Measurements from ENCODE around the gene RDX. TPM values are rescaled to one million over a fixed set of nuclear protein-coding genes. Genes with fewer than 3 reads are reported as not detected.

Gene RDX
- total RNA-seq, 1 donor from 2014 or later: 82.1 TPM

DNA sequence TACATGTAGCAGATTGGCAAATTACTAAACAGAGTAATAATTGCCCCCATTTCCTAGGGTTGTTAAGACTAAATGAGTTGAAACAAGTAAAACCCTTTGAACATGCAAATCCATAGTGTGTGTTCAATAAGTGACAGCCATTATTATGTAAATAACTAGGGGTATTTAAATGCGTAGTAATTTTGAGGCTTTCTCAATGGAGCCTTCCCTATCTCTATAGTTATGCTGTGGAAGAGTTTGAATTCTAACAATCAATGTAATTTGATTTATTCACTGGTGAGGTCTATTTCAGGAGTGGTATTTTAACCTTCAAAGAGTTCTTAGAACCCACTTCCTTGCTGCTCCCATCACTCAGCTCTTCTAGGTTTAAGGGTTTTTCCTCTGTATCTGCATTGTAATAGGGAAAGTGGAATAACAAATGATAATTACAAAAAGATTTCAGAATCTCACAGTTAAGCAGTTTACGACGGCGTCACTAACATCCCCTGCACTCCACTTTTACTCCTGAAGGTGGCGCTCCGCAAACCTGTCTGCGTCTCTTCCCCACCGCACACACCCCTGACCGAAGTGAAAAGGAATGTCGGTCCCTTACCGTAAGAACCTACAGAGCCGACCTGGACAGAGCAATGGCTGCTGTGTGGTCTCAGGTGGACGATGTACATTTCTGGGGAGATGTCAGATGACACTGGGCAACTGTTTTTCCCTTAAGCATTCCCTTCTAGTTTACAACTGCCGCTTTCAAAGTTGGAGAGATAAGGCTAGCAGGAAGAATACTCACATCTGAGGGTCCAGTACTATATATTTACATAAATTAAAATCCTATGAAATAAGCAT is 122.4 kb downstream of the RDX start:
- DNase-seq (ENCODE audit: low read depth in 2 of 2): peak; percentile 75 to 81

DNA sequence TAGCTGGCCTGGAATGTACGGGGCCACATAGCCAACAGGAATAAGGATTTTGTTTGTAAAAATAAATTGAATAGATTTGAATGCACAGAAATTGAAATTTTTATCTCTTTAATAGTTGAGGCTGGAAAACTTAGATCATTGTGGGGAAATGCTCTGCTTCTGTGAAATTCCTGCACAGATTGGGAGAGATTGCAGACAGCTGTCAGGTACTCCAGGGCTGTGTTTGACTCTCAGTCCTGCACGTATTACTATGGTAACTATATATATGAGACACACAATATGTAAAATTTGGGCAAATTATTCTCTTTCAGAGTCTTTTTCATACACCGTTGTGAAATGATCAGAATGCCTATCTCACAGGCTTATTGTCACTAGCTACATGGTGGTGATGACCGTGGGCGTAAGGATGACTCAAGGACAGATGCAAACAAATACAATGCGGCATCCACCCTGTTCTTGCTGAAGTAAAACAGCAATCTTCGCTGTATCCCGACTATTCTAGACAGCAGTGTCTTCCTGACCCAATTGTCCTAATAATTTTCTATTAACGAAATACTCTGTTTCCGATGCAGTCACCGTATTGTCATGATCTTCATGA is 123.8 kb downstream of the RDX start:
- no peak for DNase-seq (ENCODE audit: low read depth in 2 of 2)

DNA sequence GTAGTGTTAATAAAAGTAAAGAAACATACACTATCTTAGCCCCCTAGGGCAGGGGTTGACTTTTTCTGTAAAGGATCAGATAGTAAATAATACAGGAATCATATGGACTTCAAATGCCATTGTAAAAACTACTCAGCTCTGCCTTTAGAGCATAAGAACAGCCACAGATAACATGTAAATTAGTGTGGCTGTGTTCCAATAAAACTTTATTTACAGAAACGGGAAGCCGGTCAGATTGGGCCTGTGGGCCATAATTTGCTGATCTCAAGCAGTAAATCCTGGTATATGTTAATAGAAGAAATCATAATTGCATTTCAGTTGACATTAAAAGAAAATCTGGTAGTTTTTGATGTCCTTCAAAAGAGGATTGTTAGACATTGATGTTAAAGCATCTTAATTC is 126.7 kb downstream of the RDX start:
- DNase-seq (ENCODE audit: low read depth in 2 of 2): no peak

DNA sequence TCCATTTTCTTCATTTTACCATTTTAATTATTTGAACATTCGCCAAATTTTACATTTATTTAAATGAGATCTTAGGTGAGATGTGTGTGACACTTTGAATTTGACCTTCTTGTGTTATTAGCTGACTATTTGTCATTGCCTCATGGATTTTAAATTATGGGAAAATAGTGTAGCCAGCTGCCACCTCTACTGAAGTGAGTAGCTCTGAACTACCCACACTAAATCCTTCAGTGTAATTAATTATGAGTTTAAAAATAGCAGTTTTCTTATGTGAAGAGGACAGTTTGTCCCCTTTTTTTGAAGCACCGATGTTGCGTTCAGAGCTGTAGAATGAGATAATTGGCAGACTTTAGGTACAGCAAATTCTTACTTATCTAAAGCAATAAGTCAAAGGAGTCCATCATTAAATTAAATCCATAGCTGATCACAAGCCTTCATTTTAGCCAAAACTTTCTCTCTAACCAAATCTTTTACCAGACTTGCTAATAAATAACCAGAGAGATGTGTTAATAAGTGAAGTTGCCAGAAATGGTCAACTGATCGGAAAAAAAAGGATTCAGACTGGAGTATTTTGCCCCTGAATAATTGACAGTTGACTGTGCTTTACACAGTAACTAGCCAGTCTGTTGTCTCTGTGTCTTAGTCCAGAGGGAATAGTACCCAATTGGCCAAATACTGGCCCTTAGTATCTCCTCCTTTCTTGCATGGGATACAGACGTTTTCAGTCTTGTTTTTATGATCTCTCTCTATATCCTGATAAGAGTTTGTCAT is 128.2 kb downstream of the RDX start:
- no peak for DNase-seq (ENCODE audit: low read depth in 2 of 2)

DNA sequence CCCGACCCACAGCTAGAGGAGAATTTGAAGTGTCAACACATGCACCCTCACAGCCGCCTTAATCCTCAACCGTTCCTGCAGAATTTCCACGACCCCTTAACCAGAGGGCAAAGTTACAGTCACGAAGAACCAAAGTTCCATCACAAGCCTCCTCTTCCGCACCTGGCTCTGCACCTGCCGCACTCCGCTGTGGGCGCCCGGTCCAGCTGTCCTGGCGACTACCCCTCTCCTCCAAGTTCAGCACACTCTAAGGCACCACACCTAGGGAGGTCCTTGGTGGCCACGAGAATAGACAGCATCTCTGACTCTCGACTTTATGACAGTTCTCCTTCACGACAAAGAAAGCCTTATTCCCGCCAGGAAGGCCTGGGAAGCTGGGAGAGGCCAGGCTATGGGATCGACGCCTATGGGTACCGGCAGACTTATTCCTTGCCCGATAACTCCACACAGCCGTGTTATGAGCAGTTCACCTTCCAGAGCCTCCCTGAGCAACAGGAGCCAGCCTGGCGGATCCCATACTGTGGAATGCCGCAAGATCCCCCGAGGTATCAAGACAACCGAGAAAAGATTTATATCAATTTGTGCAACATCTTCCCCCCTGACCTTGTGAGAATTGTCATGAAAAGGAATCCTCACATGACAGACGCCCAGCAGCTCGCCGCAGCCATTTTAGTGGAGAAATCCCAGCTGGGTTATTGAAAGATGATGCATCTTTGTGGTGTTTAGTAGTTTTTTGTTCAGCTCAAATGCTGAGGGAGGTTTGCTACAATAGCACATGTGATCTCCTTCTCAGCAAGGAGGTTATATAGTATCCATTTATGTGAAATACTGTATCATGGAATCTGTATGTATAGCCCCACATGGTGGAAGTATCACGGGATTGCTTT is 131.1 kb downstream of the RDX start:
- DNase-seq (ENCODE audit: low read depth in 2 of 2): no peak

DNA sequence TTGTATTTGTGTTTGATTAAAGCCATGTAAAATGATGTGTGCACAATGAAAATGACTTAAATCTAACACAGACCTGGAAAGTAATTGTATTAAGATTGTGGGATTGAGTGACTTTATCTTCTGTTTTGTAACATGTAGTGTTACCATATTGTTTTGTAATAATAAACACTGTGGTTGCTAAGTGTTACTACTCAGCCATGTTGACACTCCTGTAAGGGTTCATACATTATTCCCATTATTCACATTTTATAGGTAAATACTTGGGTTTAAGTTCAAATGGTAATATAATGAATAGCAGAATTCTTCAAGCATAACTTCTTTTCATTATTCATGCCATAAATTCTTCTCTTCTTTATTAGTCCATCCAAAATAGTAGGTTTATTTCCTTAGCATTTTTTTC is 134.2 kb downstream of the RDX start:
- no peak for DNase-seq (ENCODE audit: low read depth in 2 of 2)

DNA sequence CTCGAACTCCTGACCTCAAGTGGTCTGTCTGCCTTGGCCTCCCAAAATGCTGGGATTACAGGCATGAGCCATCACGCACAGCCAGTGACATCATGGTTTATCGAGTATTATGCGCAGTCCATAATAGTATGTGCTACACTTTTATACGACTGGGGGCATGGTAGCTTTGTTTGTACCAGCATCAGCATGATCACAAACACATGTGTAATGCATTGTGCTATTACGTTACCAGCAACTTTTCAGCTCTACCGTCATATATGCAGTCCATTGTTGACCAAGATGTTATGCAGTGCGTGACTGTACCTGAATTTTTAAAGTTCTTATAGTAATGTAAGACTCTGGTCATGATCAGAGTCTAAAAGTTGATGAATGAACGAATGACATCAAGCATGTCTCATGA is 135.4 kb downstream of the RDX start:
- DNase-seq (ENCODE audit: low read depth in 2 of 2): no peak

DNA sequence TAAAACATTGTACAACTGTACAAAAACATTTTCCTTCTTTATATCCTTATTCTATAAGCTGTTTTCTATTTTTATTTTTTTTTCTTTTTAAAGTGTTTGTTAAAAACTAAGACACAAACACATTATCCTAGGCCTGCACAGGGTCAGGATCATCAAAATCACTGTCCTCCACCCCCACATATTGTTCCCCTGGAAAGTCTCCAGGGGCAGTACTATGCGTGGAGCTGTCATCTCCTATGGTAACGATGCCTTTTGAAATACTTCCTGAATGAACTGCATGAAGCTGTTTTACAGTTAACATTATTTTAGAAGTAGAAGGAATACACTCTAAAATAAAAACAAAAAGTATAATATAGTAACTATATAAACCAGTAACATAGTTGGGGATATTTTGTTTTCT is 136.0 kb downstream of the RDX start:
- DNase-seq (ENCODE audit: low read depth in 2 of 2): peak in 1 of 2 donors; percentile 22

DNA sequence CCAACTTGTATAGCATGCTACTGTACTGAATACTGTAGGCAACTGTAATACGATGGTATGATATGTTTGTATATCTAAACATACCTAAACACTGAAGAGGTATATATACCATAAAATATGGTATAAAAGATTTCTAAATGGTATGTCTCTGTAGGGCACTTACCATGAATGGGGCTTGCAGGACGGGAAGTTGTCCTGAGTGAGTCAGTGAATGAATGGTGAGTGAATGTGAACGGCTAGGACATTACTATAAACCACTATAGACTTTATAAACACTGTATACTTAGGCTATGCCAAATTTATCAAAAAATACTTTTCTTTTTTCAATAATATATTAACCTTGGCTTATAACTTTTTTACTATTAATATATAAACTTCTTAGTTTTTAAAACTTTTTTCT is 136.4 kb downstream of the RDX start:
- DNase-seq (ENCODE audit: low read depth in 2 of 2): peak; percentile 43 to 64

DNA sequence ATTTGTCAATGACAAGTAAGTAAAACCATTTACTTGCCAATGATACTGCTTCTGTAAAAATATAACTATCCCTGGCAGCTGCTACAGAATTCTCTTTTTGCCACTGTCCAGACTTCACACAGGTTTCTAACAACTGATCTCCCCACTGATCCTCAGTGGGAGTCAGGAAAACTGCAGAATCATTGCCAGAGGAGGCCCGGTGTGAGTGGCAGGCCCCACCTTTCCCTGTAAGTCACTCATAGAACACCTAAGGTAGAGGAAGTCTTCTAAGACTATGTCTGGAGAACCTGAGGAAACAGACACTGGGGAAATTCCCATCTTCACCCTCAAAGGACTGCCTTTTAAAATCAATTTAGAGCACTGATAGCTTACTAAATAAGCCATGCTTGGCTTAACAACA is 136.9 kb downstream of the RDX start:
- DNase-seq (ENCODE audit: low read depth in 2 of 2): no peak

DNA sequence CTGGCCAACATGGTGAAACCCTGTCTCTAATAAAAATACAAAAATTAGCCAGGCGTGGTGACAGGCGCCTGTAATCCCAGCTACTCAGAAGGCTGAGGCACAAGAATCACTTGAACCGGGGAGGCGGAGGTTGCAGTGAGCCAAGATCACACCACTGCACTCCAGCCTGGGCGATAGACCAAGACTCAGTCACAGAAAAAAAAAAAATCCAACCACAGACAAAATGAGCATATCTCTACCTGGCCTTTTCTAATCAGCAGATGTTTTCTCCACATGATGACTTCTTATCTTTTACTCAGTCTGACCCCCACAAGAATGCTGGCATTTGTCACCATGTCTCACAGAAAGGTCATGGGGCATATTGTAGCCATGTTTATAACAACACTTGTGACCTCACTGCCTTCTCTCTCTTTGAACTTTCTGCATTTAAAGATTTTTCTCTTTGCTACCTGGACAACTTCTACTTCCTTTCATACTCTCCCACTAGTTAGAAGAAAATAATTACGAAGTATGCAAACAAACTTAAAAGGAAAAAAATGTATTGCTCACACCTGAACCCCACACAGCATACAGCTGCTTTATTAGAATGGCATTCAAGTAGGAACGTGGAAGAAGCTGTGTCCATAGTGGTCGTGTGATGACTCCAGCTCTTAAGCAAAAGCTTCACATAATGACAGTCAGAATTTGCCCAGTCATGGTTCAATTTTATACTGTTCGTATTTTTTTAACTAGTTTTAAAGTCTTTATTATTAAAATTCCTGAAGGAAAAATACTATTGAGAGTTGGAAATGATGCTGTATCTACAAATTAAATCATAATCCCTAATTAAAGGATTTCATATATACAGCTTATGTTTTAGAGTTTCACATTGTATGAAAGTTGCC is 137.9 kb downstream of the RDX start:
- no peak for DNase-seq (ENCODE audit: low read depth in 2 of 2)

DNA sequence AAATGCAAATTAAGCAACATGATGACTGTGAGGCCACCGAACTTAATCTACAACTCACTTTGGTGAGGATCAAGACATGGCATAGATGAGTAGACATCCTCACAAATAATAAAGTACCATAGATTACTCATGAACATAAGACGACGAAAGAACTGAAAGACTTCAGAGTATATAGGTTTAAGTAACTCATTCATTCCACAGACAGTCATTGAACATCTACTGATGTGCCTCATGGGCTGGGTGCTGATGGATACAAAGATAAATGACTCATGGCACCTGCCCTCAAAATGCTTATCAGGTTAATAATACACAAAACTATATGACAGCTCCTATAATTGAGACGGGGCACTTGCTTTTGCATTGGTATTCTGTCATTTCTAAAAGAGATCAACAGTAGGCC is 139.9 kb downstream of the RDX start:
- no peak for DNase-seq (ENCODE audit: low read depth in 2 of 2)

DNA sequence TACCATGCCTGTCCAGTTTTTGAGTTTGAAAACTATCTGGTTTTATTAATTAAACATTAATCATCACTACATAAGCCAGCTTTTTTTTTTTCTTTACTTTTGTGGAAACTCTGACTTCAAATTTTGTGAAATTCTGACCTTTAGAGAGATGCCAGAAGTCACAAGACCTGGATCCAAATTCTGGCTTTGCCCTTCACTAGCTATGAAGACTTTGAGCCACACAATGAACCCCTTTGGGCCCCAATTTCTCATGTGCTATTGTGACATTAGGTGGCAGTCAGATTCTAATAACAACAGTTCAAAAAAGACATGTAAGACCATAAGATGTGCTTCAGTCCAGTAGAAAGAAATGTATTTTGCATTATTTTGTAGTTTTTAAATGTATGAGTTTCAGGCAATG is 142.9 kb downstream of the RDX start:
- DNase-seq (ENCODE audit: low read depth in 2 of 2): no peak

DNA sequence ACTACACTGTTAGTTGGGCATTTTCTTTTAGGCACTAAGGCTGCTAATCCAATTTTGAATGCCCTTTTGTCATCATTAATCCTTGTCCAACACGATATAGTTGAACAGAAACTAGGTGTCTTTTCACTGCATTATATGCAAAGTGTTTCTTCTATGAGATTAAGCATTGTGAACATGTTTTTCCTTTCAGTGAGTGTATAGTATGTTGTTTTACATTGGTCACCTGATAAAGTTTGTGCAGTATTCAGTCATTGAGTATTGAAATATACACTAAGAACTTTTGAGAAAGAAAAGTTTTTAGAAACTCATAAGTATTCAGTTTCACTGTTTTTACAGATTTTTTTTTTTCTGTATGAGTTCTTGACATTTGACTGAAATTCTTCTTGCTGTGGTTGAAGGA is 144.2 kb downstream of the RDX start:
- no peak for DNase-seq (ENCODE audit: low read depth in 2 of 2)

DNA sequence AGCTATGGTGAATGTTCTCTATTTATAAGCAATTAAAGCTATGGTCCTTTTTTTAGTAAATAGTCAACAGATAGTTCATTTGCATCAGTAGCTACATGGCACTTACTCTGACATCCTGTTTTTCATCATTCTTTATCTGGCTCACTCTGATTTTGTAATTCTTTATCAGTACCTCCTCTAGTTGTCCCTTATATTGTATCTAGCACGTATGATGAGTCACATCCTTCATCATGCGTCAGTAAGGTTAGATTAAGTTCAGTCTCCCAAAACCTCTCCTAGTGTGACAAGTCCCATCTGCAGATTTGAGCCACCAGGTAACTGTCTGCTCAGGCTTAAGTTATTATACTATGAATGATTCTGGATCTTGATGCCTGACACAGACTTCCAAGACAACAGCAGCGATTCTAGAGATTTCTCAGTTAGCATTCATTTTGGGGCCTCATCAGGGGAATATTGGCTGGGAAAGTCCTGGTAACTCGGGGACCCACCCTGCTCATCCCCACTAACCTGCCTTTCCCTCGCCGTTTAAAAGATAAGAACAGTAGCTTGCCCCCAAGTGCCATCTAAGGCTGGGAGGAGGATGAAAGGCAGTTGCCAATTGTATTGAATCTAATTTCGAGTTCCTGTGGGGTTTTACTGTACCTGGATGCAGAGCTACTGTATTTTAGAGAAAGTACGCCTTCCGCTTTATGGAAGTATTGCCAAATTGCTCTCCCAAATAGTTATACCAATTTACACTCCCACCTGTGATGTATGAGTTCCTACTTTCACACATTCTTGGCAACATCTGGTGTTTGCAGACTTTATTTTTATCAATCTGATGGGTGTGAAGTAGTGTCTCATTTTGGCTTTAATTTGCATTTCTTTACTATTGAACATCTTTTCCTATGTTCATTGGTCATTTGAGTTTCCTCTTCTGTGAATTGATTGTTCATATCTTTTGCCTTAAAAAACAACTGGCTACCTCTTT is 147.4 kb downstream of the RDX start:
- DNase-seq (ENCODE audit: low read depth in 2 of 2): peak; percentile 76 to 81

DNA sequence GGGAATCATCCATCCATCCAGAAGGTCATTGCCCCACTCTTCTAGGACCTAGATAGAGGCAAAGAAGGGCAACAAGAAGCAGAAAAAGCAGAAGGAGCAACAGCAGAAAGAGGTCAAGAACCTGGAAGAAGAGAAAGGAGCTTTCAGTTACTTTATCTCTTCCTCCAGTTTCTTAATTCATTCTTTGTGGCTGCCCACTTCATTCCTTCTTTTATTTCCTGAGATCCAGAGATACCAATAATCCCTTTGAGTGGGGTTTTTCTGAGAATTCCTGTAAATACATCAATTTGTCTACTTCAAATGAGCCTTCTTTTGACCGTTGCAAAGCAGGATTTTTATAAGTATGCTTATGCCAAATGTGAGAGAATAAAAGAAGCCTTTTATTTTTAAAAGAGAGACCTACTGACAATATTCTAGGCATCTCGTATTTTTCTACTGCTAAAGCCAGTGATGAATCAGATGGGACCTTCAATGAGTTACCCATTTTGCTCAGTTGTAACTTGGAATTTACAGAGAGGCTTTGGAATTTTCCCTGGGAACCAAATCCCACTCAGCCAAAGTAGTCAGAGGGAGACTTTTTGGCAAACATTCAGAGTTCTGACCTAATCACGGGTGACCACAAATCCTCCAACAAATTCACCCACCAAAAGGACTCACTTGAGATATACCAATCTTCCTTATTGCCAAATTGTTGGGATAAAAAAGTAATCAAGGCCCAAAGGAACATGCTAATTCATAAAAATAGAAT is 148.3 kb downstream of the RDX start:
- DNase-seq (ENCODE audit: low read depth in 2 of 2): peak; percentile 33 to 66

DNA sequence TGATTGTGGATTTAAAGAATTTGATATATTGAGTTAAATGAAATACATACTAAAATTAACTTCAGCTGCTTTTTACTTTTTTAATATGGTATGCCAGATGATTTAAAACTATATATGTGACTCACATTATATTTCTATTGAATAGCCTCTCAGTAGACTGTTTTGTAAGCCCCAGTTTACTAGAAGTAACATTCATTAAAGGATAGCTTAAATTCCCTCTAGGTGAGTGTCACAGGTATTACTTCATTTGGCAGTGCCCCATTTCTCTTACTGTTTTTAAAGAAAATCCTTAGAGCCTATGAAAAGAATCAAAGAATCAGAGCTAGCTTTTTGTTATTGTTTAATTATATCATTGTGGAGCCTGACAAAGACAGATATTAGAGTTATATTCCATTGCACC is 154.6 kb downstream of the RDX start:
- DNase-seq (ENCODE audit: low read depth in 2 of 2): no peak

DNA sequence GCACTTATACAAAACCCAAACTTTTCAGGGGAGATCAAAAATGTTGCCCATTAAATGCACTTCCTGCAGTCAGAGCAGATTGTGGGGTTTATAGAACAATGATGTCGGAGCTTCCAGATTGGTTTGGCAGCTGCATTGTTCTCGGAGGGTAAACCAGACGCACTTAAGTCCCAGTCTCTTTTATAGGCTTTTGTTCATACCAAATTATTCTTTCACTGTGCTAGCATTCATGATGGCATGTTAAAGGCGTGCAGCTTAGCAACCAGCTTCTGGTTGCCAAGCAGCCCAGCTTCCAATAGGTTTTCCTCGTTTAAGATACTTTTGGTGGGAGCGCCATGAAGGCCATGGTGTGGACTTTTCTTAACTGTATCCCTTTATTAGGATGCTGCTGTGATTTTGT is 162.3 kb downstream of the RDX start:
- DNase-seq (ENCODE audit: low read depth in 2 of 2): peak in 1 of 2 donors; percentile 41

DNA sequence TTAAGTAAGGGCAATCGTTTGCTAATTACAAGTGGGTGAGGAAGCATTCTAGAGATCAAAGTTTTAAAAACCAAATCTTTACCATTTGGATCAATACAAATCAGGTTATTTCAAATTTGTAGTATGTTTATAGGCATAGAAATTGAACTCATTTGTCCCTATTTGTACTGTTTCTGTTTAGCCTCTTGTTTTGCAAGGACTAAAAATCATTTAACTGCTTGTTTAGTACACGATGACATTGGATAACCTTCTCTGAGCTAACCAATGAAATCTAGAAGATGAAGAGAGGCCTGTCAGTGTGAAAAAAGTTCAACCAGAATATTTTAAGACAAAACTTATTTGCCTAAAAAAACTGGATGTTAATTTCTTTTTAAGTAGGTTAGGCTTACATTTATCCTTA is 163.3 kb downstream of the RDX start:
- DNase-seq (ENCODE audit: low read depth in 2 of 2): no peak

All from lung microvascular endothelial cell (primary cell).